Hematopoietic multipotent progenitor cell treated with erythropoietin and hydrocortisone succinate and interleukin-3 and kit ligand, for 15 days (in vitro differentiated cells): ENCODE measurements around the gene TAS2R7.
"Not testable (repeated sequence)": the region's sequence is repeated elsewhere in the genome, so short reads cannot be mapped to it uniquely, and the experiment has no call there.

Experiments
- DNase-seq: peaks from one replicate; pipeline ENCODE4 v3.0.0-alpha.2; 2015; ENCODE audit warnings: low spot score

TAS2R7 gene

GRCh38 chr12:10802587-10802986, at the start of gene TAS2R7:
TSS of gene TAS2R7 (minus strand) at chr12:10802627. CDS start at chr12:10802570, 57 bp downstream.
- no peak for DNase-seq

GRCh38 chr12:10851243-10851858, 48.9 kb upstream of the TAS2R7 start:
- no peak for DNase-seq

- DNase-seq = no peak
Observed at GRCh38 chr12:10849425-10849878, 47.0 kb upstream of the TAS2R7 start, which contains the start of gene PRR4. TSS of gene PRR4 (minus strand) at chr12:10849475. CDS start at chr12:10849437, 38 bp downstream.

GRCh38 chr12:10847744-10848143, 45.3 kb upstream of the TAS2R7 start:
- no peak for DNase-seq

- DNase-seq = no peak
Observed at GRCh38 chr12:10842862-10843261, 40.4 kb upstream of the TAS2R7 start.

- no peak for DNase-seq
Observed at GRCh38 chr12:10838461-10838860, 36.0 kb upstream of the TAS2R7 start.

- DNase-seq = no peak
Observed at GRCh38 chr12:10829994-10830393, 27.6 kb upstream of the TAS2R7 start.

GRCh38 chr12:10826258-10826657, 23.8 kb upstream of the TAS2R7 start, which contains the start of gene TAS2R10:
TSS of gene TAS2R10 (minus strand) at chr12:10826358. CDS start at chr12:10826269, 89 bp downstream.
- no peak for DNase-seq

- no peak for DNase-seq
Observed at GRCh38 chr12:10824957-10825356, 22.5 kb upstream of the TAS2R7 start.

GRCh38 chr12:10811883-10812536, 9.6 kb upstream of the TAS2R7 start:
- DNase-seq = no peak

GRCh38 chr12:10810068-10810467, 7.6 kb upstream of the TAS2R7 start, which contains the start of gene TAS2R9:
TSS of gene TAS2R9 (minus strand) at chr12:10810168. CDS start at chr12:10810075, 93 bp downstream.
- DNase-seq = no peak

- no peak for DNase-seq
Observed at GRCh38 chr12:10807186-10807585, 4.8 kb upstream of the TAS2R7 start, which contains the start of gene TAS2R8. TSS of gene TAS2R8 (minus strand) at chr12:10807286. CDS start at chr12:10806980, 306 bp downstream.

GRCh38 chr12:10801741-10802140, 686 bp downstream of the TAS2R7 start:
- no peak for DNase-seq

- DNase-seq = no peak
Observed at GRCh38 chr12:10794222-10794621, 8.2 kb downstream of the TAS2R7 start.

GRCh38 chr12:10791769-10792168, 10.7 kb downstream of the TAS2R7 start:
- not testable (repeated sequence) for DNase-seq

GRCh38 chr12:10783252-10783651, 19.2 kb downstream of the TAS2R7 start:
- DNase-seq = no peak

GRCh38 chr12:10779103-10779502, 23.3 kb downstream of the TAS2R7 start:
- DNase-seq = no peak

GRCh38 chr12:10771132-10771733, 31.2 kb downstream of the TAS2R7 start:
- DNase-seq = peak; percentile 4

- DNase-seq = no peak
Observed at GRCh38 chr12:10759657-10760056, 42.8 kb downstream of the TAS2R7 start.

GRCh38 chr12:10756194-10756593, 46.2 kb downstream of the TAS2R7 start:
- DNase-seq = no peak

- DNase-seq = no peak
Observed at GRCh38 chr12:10753059-10753458, 49.4 kb downstream of the TAS2R7 start.
